Measurements from ENCODE around the gene PLEKHB1. TPM values are rescaled to one million over a fixed set of nuclear protein-coding genes. Genes with fewer than 3 reads are reported as not detected.

PLEKHB1 gene
- polyA plus RNA-seq, 3 donors, result 0.05 to 0.88 (median 0.25) TPM

DNA sequence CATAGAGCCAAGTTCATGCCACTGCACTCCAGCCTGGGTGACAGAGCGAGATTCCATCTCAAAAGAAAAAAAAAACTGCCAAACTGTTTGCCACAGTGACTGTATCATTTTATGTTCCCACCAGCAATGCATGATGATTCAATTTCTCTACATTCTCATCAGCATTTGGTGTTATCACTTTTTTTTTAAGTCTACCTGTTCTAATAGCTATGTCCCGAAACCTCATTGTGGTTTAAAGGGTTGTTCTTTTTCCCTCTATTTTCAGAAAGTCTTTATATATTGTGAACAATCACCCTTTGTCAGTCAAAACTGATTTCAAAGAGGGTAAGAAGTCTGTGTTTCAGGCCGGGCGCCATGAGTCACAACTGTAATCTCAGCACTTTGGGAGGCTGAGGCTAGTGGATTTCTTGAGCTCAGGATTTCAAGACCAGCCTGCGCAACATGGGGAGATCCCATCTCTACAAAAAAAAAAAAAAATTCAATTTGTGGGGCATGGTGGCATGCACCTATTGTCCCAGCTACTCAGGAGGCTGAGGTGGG is 33.7 kb upstream of the PLEKHB1 start:
- Histone ChIP-seq H3K79me2 (ENCODE audit: insufficient read depth, low read length) (no peaks in the 10 kb centered on the region), H3K27ac (ENCODE audit: low read depth in 1 of 2, low read length in 2 of 2) (no peak overlapping the region), H4K20me1 (ENCODE audit: insufficient read depth, low read length) (no peaks in the 10 kb centered on the region), H3K9me3 (replicated peaks in 1 of 2; ENCODE audit: control insufficient read depth in 1 of 2, insufficient read depth in 1 of 2, low read length in 2 of 2) (no peaks in the 10 kb centered on the region), H3K9ac (ENCODE audit: insufficient read depth, low read length, poor library complexity, severe bottlenecking) (no peak overlapping the region), H3K4me2 (replicated peaks; ENCODE audit: extremely low read depth, low read length, poor library complexity, severe bottlenecking) (no peak overlapping the region), H3K4me3 (replicated peaks in 1 of 3; ENCODE audit: low read depth in 2 of 3, low read length in 3 of 3) (no peak overlapping the region), H3K36me3 (replicated peaks in 1 of 2; ENCODE audit: control insufficient read depth in 1 of 2, insufficient read depth in 2 of 2, low read length in 2 of 2) (no peaks in the 10 kb centered on the region), H2AFZ (ENCODE audit: insufficient read depth, low read depth, low read length, poor library complexity, severe bottlenecking) (no peak overlapping the region), H3K27me3 (ENCODE audit: control insufficient read depth in 2 of 2, insufficient read depth in 2 of 2, low read length in 2 of 2) (no peaks in the 10 kb centered on the region), H3K4me1 (ENCODE audit: control insufficient read depth in 1 of 2, insufficient read depth in 2 of 2, low read length in 2 of 2) (no peaks in the 10 kb centered on the region)
- Mint-ChIP-seq H3K4me3 (no peak overlapping the region), H3K27me3 (ENCODE audit: low read depth in 3 of 3) (peaks cover 0 to 4% (median 0%) of the 10 kb centered on the region in 3 donors), H3K36me3 (no peaks in the 10 kb centered on the region), H3K4me1 (no peaks in the 10 kb centered on the region), H3K9me3 (no peaks in the 10 kb centered on the region), H3K27ac (no peak overlapping the region)
- intact Hi-C loops (cut with micrococcal nuclease), result no loop called here
- DNase-seq, result no peak
- no peak for TF ChIP-seq CTCF (IDR thresholded peaks at IDR 0.05)
- WGBS (ENCODE audit: insufficient coverage), result 100% methylated on average over 1 of the region's 5 CpGs

- Mint-ChIP-seq H3K36me3 (no peaks in the 10 kb centered on the region), H3K4me3 (no peak overlapping the region), H3K9me3 (no peaks in the 10 kb centered on the region), H3K4me1 (peaks cover 12% of the 10 kb centered on the region), H3K27me3 (ENCODE audit: low read depth in 3 of 3) (peaks cover 0 to 4% (median 0%) of the 10 kb centered on the region in 3 donors), H3K27ac (no peak overlapping the region)
- H3K27me3 ChIP-seq (ENCODE audit: control insufficient read depth in 2 of 2, insufficient read depth in 2 of 2, low read length in 2 of 2), result no peaks in the 10 kb centered on the region
- no peak for TF ChIP-seq CTCF (IDR thresholded peaks at IDR 0.05)
- H3K9ac ChIP-seq (ENCODE audit: insufficient read depth, low read length, poor library complexity, severe bottlenecking), result no peak overlapping the region
- no peak overlapping the region for H2AFZ ChIP-seq (ENCODE audit: insufficient read depth, low read depth, low read length, poor library complexity, severe bottlenecking)
- H3K36me3 ChIP-seq (replicated peaks in 1 of 2; ENCODE audit: control insufficient read depth in 1 of 2, insufficient read depth in 2 of 2, low read length in 2 of 2), result no peaks in the 10 kb centered on the region
- intact Hi-C loops (cut with micrococcal nuclease), result no loop called here
- H3K79me2 ChIP-seq (ENCODE audit: insufficient read depth, low read length), result no peaks in the 10 kb centered on the region
- H3K4me2 ChIP-seq (replicated peaks; ENCODE audit: extremely low read depth, low read length, poor library complexity, severe bottlenecking), result no peak overlapping the region
- H4K20me1 ChIP-seq (ENCODE audit: insufficient read depth, low read length), result no peaks in the 10 kb centered on the region
- H3K9me3 ChIP-seq (replicated peaks in 1 of 2; ENCODE audit: control insufficient read depth in 1 of 2, insufficient read depth in 1 of 2, low read length in 2 of 2), result no peaks in the 10 kb centered on the region
- H3K27ac ChIP-seq (ENCODE audit: low read depth in 1 of 2, low read length in 2 of 2), result no peak overlapping the region
- peaks cover 10 to 15% of the 10 kb centered on the region in 2 donors for H3K4me1 ChIP-seq (ENCODE audit: control insufficient read depth in 1 of 2, insufficient read depth in 2 of 2, low read length in 2 of 2)
- no peak overlapping the region for H3K4me3 ChIP-seq (replicated peaks in 1 of 3; ENCODE audit: low read depth in 2 of 3, low read length in 3 of 3)
- no peak for DNase-seq
These were observed 31.8 kb upstream of the PLEKHB1 start for GRCh38 chr11:73614591-73614990.

Measured in CD14-positive monocyte (primary cell).